Measurements from ENCODE around the gene RPP25L. TPM values are rescaled to one million over a fixed set of nuclear protein-coding genes. Genes with fewer than 3 reads are reported as not detected.

The RPP25L gene
- total and polyA plus RNA-seq, 9 of the 15 experiments (the other 6 are each of a cell fraction or from before 2014, with no cell fraction given) = 16.3 to 43.7 (median 29.0) TPM

GRCh38 chr9:34582787-34583186 is 29.1 kb downstream of the RPP25L start:
- POLR2A ChIA-PET = interaction anchor here (0.7 to 1.7 kb wide), 3 partner anchors 37 to 133 kb away, joined by 3 to 6 read pairs (median 4); no protein-coding TSS in a partner anchor
- intact Hi-C loops (cut with micrococcal nuclease) = no loop called here
- peaks cover 10 to 45% of the 10 kb centered on the region in 2 experiments; a peak in 4 of 5 replicates for H3K27me3 ChIP-seq (ENCODE audit: control insufficient read depth in 2 of 2, insufficient read depth in 2 of 2, low read length in 2 of 2)

More at GRCh38 chr9:34582787-34583186, 29.1 kb downstream of the RPP25L start:
- ATAC-seq (no peak), FAIRE-seq (no peak), DNase-seq (ENCODE audit: extremely low read depth in 1 of 4, low spot score in 3 of 4) (no peak)
- Histone ChIP-seq H3K36me3 (ENCODE audit: control insufficient read depth, insufficient read depth, low read length) (no peaks in the 10 kb centered on the region), H3K9ac (ENCODE audit: insufficient read depth in 1 of 2, low read depth in 2 of 2, low read length in 2 of 2) (no peak overlapping the region), H3K4me2 (ENCODE audit: insufficient read depth, low read length) (no peak overlapping the region), H3K4me3 (no peak overlapping the region), H3K9me3 (replicated peaks; ENCODE audit: control insufficient read depth, insufficient read depth, low read depth, low read length) (no peaks in the 10 kb centered on the region), H4K20me1 (replicated peaks; ENCODE audit: control insufficient read depth, insufficient read depth, low read length) (peaks cover 2% of the 10 kb centered on the region; the same call in 1 of the 2 replicates), H3K9me1 (ENCODE audit: control insufficient read depth, insufficient read depth, low read length) (no peaks in the 10 kb centered on the region), H2AFZ (ENCODE audit: low read depth, low read length) (no peak overlapping the region), H3K79me2 (ENCODE audit: control insufficient read depth, insufficient read depth, low read length) (no peaks in the 10 kb centered on the region), H3K4me1 (replicated peaks in 1 of 2; ENCODE audit: control insufficient read depth in 2 of 2, insufficient read depth in 2 of 2, low read length in 2 of 2) (peaks cover 0 to 7% of the 10 kb centered on the region in 2 experiments; a peak in 2 of 5 replicates), H3K27ac (ENCODE audit: extremely low read depth, low read depth, low read length) (no peak overlapping the region)
- in situ Hi-C loops (cut with MboI) = no loop called here
- WGBS (ENCODE audit: insufficient coverage, low coverage, missing lambda C conversion rate) = 4% methylated on average over 5 of the region's 5 CpGs
- TF ChIP-seq ZNF282 (CRISPR knock-in tag; IDR thresholded peaks at IDR 0.05) (no peak), MGA (IDR thresholded peaks at IDR 0.05) (no peak), TAL1 (IDR thresholded peaks at IDR 0.05) (no peak), ZNF146 (CRISPR knock-in tag; IDR thresholded peaks at IDR 0.05; ENCODE audit: unreplicated experiment) (no peak), SRSF9 (IDR thresholded peaks at IDR 0.05; ENCODE audit: borderline replicate concordance, low read depth, low read length) (no peak), YBX1 (IDR thresholded peaks at IDR 0.05) (no peak), GABPB2 (CRISPR knock-in tag; conservative IDR thresholded peaks at IDR 0.05) (no peak), HDGF (IDR thresholded peaks at IDR 0.05) (no peak), KDM5B (IDR thresholded peaks at IDR 0.05; ENCODE audit: insufficient replicate concordance, low read depth, low read length) (no peak), TFAP4 (CRISPR knock-in tag; IDR thresholded peaks at IDR 0.05; ENCODE audit: borderline replicate concordance) (no peak), THRAP3 (IDR thresholded peaks at IDR 0.05; ENCODE audit: borderline replicate concordance) (no peak), HSF4 (CRISPR knock-in tag; IDR thresholded peaks at IDR 0.05; ENCODE audit: borderline replicate concordance) (no peak)
- CTCF ChIA-PET (ENCODE audit: low intra/inter-chr PET ratio) = no interaction called here
- no TSS peak for BruUV-seq (replicated peaks)

All from K562 (cell line).